K562 (cell line): ENCODE data around the gene CCSAP. TPM values are rescaled to one million over a fixed set of nuclear protein-coding genes. Genes with fewer than 3 reads are reported as not detected.

Experiments
- ATAC-seq: fragments of 200-7000 bp; cut with Tn5 transposase; 3 replicates; pipeline ENCODE4 v1.9.1; 2020; ENCODE audit warnings: moderate library complexity
- BruUV-seq: library from RNA; stranded (reverse); fragments of 400-500 nt; replicated peaks from 2 replicates; lab custom pipeline; 2021; lab: Mats Ljungman, UMichigan
- CTCF ChIA-PET: fragments of 300-600 bp; formaldehyde crosslinking; extraction: SDS; loops from one replicate; lab custom pipeline; 2021; ENCODE audit warnings: low intra/inter-chr PET ratio; lab: Yijun Ruan, JAX
- POLR2A ChIA-PET: fragments of 300-600, 350-650 bp; sonication (Branson Sonifier 250); formaldehyde crosslinking; extraction: SDS; loops from one replicate; lab custom pipeline; 2021; ENCODE audit warnings: antibody characterized with exemption, inconsistent platforms; lab: Yijun Ruan, JAX
- DNase-seq, 4 experiments: peaks; one replicate each; pipeline versions ENCODE4 v3.0.0 to v3.0.0-alpha.2; 2011 to 2018; ENCODE audit warnings: low spot score in 3 of 4, mixed read lengths in 3 of 4; ENCODE audit errors: extremely low read depth in 1 of 4
- FAIRE-seq: peaks from 2 replicates; lab custom pipeline; 2011; peaks lifted over from hg19 to GRCh38; lab: Jason Lieb, UNC
- H2AFZ ChIP-seq: 2 replicates; pipeline ENCODE4 v1.6.0; 2011; ENCODE audit warnings: low read depth, low read length, control low read depth, inconsistent platforms
- H3K27ac ChIP-seq: fragments of 200-600 bp; 3 replicates; pipeline ENCODE4 v1.8.0; 2011; ENCODE audit warnings: low read depth, mild to moderate bottlenecking, control low read depth, inconsistent platforms, low read length, moderate library complexity, mixed read lengths; ENCODE audit errors: extremely low read depth
- H3K27me3 ChIP-seq, 2 experiments: fragments of 300-600 bp in 1 of 2; 2 replicates in 1 of 2; 3 replicates in 1 of 2; pipeline versions ENCODE4 v1.6.0 to v1.8.0; 2011; ENCODE audit warnings: inconsistent platforms in 2 of 2, low read length in 2 of 2, mild to moderate bottlenecking in 1 of 2, mixed read lengths in 1 of 2, moderate library complexity in 1 of 2; ENCODE audit not compliant: control insufficient read depth in 2 of 2, insufficient read depth in 2 of 2
- H3K36me3 ChIP-seq: fragments of 300-600 bp; 3 replicates; pipeline ENCODE4 v1.8.0; 2011; ENCODE audit warnings: mild to moderate bottlenecking, low read length, inconsistent platforms; ENCODE audit not compliant: control insufficient read depth, insufficient read depth
- H3K4me1 ChIP-seq, 2 experiments: fragments of 200-600 bp in 1 of 2; replicated peaks in 1 of 2; 2 replicates in 1 of 2; 3 replicates in 1 of 2; pipeline versions ENCODE4 v1.5.1 to v1.8.0; 2011; ENCODE audit warnings: inconsistent platforms in 2 of 2, low read length in 2 of 2, mild to moderate bottlenecking in 1 of 2, mixed read lengths in 1 of 2, moderate library complexity in 1 of 2; ENCODE audit not compliant: control insufficient read depth in 2 of 2, insufficient read depth in 2 of 2
- H3K4me2 ChIP-seq: 2 replicates; pipeline ENCODE4 v1.6.1; 2011; ENCODE audit warnings: low read length, control low read depth, inconsistent platforms, mixed read lengths; ENCODE audit not compliant: insufficient read depth
- H3K4me3 ChIP-seq: fragments of 200-600 bp; sonication (generic), shearing (Covaris generic); 2 replicates; pipeline ENCODE4 v1.5.1; 2016; ENCODE audit warnings: control low read depth, inconsistent platforms
- H3K79me2 ChIP-seq: fragments of 200-600 bp; 3 replicates; pipeline ENCODE4 v1.8.0; 2011; ENCODE audit warnings: low read length, inconsistent platforms; ENCODE audit not compliant: control insufficient read depth, insufficient read depth
- H3K9ac ChIP-seq, 2 experiments: 2 replicates each; pipeline versions ENCODE4 v1.6.0 to v1.6.1; 2011; ENCODE audit warnings: low read depth in 2 of 2, low read length in 2 of 2, control low read depth in 1 of 2, inconsistent platforms in 1 of 2, mild to moderate bottlenecking in 1 of 2, mixed read lengths in 1 of 2; ENCODE audit not compliant: insufficient read depth in 1 of 2
- H3K9me1 ChIP-seq: one replicate; pipeline ENCODE4 v1.6.0; 2011; ENCODE audit warnings: inconsistent platforms, mild to moderate bottlenecking, low read length, moderate library complexity; ENCODE audit not compliant: control insufficient read depth, insufficient read depth
- H3K9me3 ChIP-seq: replicated peaks from 2 replicates; pipeline ENCODE4 v1.5.1; 2011; ENCODE audit warnings: low read depth, low read length, inconsistent platforms; ENCODE audit not compliant: control insufficient read depth, insufficient read depth
- H4K20me1 ChIP-seq: replicated peaks from 2 replicates; pipeline ENCODE4 v1.6.1; 2011; ENCODE audit warnings: low read length, inconsistent platforms, mixed read lengths; ENCODE audit not compliant: control insufficient read depth, insufficient read depth
- ARHGAP35 ChIP-seq: fragments of 450-650 bp; IDR thresholded peaks from 2 replicates; pipeline ENCODE4 v1.6.1; 2018; ENCODE audit not compliant: partially characterized antibody
- ESRRA ChIP-seq: fragments of 450-650 bp; IDR thresholded peaks from 2 replicates; pipeline ENCODE4 v1.6.1; 2014; ENCODE audit warnings: low read depth, mild to moderate bottlenecking, moderate library complexity, borderline replicate concordance
- FOXK1 ChIP-seq: sonication (generic); formaldehyde crosslinking; IDR thresholded peaks from 2 replicates; pipeline ENCODE4 v1.8.0; 2022; ENCODE audit warnings: missing genetic modification reagents, mild to moderate bottlenecking, borderline replicate concordance
- GATAD2A ChIP-seq: fragments of 450-650 bp; IDR thresholded peaks from 2 replicates; pipeline ENCODE4 v1.6.1; 2017
- RAD21 ChIP-seq, 2 experiments: fragments of 250-450 bp in 1 of 2; fragments of 450-650 bp in 1 of 2; sonication (Bioruptor Pico) in 1 of 2; formaldehyde crosslinking in 1 of 2; IDR thresholded peaks in 1 of 2; conservative IDR thresholded peaks in 1 of 2; 2 replicates each; pipeline versions ENCODE4 v1.4.0 to v1.8.0; 2020 to 2022; ENCODE audit warnings: mild to moderate bottlenecking in 2 of 2, moderate library complexity in 1 of 2
- RBBP5 ChIP-seq: fragments of 200-600 bp; sonication (generic); IDR thresholded peaks from 2 replicates; pipeline ENCODE4 v1.6.1; 2012; ENCODE audit warnings: borderline replicate concordance, mild to moderate bottlenecking, low read length, control low read depth, inconsistent platforms; ENCODE audit not compliant: insufficient read depth, poor library complexity, severe bottlenecking
- RBFOX2 ChIP-seq: fragments of 200-400 bp; formaldehyde crosslinking; IDR thresholded peaks from 2 replicates; pipeline ENCODE4 v1.6.1; 2017; ENCODE audit warnings: low read depth, mild to moderate bottlenecking, low read length, moderate library complexity
- SMAD2 ChIP-seq: fragments of 150-350 bp; IDR thresholded peaks from 2 replicates; pipeline ENCODE4 v1.6.1; 2014; ENCODE audit warnings: low read depth, mild to moderate bottlenecking, low read length
- SUPT5H ChIP-seq: fragments of 450-650 bp; IDR thresholded peaks from 2 replicates; pipeline ENCODE4 v1.6.1; 2016
- ZNF778 ChIP-seq: fragments of 450-650 bp; formaldehyde crosslinking; IDR thresholded peaks from 2 replicates; pipeline ENCODE4 v1.4.0; 2020; ENCODE audit warnings: mild to moderate bottlenecking, moderate library complexity
- WGBS: fragments of 100-300 bp; shearing (Covaris generic); methylation state at CpG from one replicate; pipeline ENCODE4 v1.1.6; 2016; ENCODE audit warnings: low coverage, mixed read lengths; ENCODE audit not compliant: insufficient coverage; ENCODE audit errors: missing lambda C conversion rate; 5-methylcytosine and 5-hydroxymethylcytosine counted together
- in situ Hi-C: fragments of 300-500 bp; cut with MboI; formaldehyde crosslinking; loops from 4 replicates; pipeline ENCODE4 v1.15.0; 2018; ENCODE audit warnings: inconsistent platforms, mixed read lengths
- intact Hi-C: fragments of 100-400 bp; cut with micrococcal nuclease; formaldehyde crosslinking; loops from 2 replicates; pipeline ENCODE4 v1.14.2; 2022
- polyA plus RNA-seq, 8 experiments: library from polyadenylated mRNA; depleted of rRNA in 4 of 8; stranded (reverse) in 5 of 8; unstranded in 3 of 8; fragments of >200 nt; fragmentation: Nextera tagmentation in 2 of 8; fragmentation: Illumina TruSeq in 1 of 8; extraction: Ambion mirVana in 2 of 8; extraction: Trizol in 1 of 8; gene quantifications; 2 replicates each; pipeline versions ENCODE4 v1.2.1 to v1.2.3, GENCODE V29; 2011 to 2014; ENCODE audit warnings: inconsistent platforms in 1 of 8, missing spikeins in 1 of 8
- total RNA-seq, 7 experiments: library from RNA; depleted of rRNA in 6 of 7; stranded (reverse); fragments of >200 nt in 6 of 7; fragmentation: Illumina TruSeq in 2 of 7; extraction: Trizol in 2 of 7; gene quantifications; 2 replicates each; pipeline versions ENCODE4 v1.2.1 to v1.2.3, GENCODE V29; 2011 to 2021; ENCODE audit warnings: low replicate concordance in 1 of 7
- TF ChIP-seq, protein P1 (sequence below): fragments of 450-650 bp; formaldehyde crosslinking; IDR thresholded peaks from 2 replicates; pipeline ENCODE4 v1.4.0; 2020; ENCODE audit warnings: mild to moderate bottlenecking, moderate library complexity
- TF ChIP-seq, protein P2 (sequence below), 2 experiments: fragments of 450-650 bp; IDR thresholded peaks; 2 replicates each; pipeline ENCODE4 v1.6.1; 2016; ENCODE audit warnings: mild to moderate bottlenecking in 2 of 2, borderline replicate concordance in 1 of 2, low read depth in 1 of 2, moderate library complexity in 1 of 2

CCSAP gene
- total and polyA plus RNA-seq, 9 of the 15 experiments (the other 6 are each of a cell fraction or from before 2014, with no cell fraction given): 3.6 to 15.9 (median 9.5) TPM

GRCh38 chr1:229319487-229319886, 23.4 kb downstream of the CCSAP start:
- CTCF ChIA-PET: no interaction called here
- ATAC-seq (no peak), DNase-seq (no peak), FAIRE-seq (no peak)
- Histone ChIP-seq H3K27ac (no peak overlapping the region), H3K27me3 (no peaks in the 10 kb centered on the region), H3K9me1 (peaks cover 5% of the 10 kb centered on the region), H3K36me3 (peaks cover 46% of the 10 kb centered on the region), H3K9ac (no peak overlapping the region), H3K4me1 (no peaks in the 10 kb centered on the region), H3K79me2 (no peaks in the 10 kb centered on the region), H2AFZ (no peak overlapping the region), H3K4me2 (no peak overlapping the region), H4K20me1 (no peaks in the 10 kb centered on the region), H3K9me3 (no peaks in the 10 kb centered on the region), H3K4me3 (no peak overlapping the region)
- no peak for TF ChIP-seq ESRRA
- no peak for TF ChIP-seq GATAD2A
- TF ChIP-seq ARHGAP35: no peak
- TF ChIP-seq, protein P1, sequence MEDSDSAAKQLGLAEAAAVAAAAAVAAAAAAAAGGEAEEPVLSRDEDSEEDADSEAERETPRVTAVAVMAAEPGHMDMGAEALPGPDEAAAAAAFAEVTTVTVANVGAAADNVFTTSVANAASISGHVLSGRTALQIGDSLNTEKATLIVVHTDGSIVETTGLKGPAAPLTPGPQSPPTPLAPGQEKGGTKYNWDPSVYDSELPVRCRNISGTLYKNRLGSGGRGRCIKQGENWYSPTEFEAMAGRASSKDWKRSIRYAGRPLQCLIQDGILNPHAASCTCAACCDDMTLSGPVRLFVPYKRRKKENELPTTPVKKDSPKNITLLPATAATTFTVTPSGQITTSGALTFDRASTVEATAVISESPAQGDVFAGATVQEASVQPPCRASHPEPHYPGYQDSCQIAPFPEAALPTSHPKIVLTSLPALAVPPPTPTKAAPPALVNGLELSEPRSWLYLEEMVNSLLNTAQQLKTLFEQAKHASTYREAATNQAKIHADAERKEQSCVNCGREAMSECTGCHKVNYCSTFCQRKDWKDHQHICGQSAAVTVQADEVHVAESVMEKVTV (CRISPR knock-in tag): no peak
- no peak for TF ChIP-seq FOXK1 (CRISPR knock-in tag)
- no peak for TF ChIP-seq SUPT5H
- TF ChIP-seq SMAD2: no peak
- TF ChIP-seq RBBP5: no peak
- TF ChIP-seq ZNF778: no peak
- TF ChIP-seq, protein P2, sequence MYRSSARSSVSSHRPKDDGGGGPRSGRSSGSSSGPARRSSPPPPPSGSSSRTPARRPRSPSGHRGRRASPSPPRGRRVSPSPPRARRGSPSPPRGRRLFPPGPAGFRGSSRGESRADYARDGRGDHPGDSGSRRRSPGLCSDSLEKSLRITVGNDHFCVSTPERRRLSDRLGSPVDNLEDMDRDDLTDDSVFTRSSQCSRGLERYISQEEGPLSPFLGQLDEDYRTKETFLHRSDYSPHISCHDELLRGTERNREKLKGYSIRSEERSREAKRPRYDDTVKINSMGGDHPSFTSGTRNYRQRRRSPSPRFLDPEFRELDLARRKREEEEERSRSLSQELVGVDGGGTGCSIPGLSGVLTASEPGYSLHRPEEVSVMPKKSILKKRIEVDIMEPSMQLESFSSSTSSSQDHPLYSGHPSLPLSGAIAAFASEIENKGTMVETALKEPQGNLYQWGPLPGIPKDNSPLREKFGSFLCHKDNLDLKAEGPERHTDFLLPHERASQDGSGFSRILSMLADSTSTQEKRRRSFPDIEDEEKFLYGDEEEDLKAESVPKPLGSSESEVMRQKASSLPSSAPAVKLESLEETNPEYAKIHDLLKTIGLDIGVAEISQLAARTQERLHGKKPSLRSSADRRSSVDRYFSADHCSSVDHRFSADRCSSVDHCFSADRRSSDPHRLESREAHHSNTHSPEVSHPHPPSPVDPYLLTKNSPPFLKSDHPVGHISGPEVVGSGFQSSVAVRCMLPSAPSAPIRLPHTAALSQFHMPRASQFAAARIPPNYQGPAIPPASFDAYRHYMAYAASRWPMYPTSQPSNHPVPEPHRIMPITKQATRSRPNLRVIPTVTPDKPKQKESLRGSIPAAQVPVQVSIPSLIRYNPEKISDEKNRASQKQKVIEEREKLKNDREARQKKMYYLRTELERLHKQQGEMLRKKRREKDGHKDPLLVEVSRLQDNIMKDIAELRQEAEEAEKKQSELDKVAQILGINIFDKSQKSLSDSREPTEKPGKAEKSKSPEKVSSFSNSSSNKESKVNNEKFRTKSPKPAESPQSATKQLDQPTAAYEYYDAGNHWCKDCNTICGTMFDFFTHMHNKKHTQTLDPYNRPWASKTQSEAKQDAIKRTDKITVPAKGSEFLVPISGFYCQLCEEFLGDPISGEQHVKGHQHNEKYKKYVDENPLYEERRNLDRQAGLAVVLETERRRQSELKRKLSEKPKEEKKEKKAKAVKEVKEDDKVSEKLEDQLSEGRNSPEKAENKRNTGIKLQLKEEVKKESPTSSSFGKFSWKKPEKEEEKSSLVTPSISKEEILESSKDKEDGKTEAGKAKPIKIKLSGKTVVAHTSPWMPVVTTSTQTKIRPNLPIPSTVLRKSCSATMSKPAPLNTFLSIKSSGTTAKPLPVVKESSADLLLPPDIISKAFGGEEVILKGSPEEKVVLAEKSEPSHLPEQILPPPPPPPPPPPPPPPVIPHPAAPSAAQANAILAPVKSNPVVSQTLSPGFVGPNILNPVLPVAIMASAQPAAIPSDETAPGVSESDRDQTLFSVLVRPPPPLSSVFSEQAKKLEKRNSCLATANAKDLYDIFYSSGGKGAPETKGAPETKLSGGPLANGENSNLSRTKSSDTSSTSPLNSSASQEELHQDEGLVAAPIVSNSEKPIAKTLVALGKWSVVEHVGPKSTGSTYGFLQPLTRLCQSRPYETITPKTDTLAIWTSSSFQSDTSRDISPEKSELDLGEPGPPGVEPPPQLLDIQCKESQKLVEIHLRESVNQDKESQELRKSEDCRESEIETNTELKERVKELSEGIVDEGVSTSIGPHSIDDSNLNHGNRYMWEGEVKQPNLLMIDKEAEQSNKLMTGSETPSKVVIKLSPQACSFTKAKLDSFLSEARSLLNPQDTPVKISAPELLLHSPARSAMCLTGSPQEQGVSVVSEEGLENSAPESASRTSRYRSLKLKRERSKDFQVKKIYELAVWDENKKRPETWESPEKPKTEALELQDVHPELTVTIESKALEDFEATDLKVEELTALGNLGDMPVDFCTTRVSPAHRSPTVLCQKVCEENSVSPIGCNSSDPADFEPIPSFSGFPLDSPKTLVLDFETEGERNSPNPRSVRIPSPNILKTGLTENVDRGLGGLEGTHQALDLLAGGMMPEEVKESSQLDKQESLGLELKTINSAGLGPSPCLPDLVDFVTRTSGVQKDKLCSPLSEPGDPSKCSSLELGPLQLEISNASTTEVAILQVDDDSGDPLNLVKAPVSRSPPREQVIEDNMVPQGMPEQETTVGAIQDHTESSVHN (IDR thresholded peaks at IDR 0.05; ENCODE audit: borderline replicate concordance in 1 of 2, low read depth in 1 of 2): no peak
- no peak for TF ChIP-seq RBFOX2
- TF ChIP-seq RAD21 (CRISPR knock-in tag; conservative IDR thresholded peaks at IDR 0.05 in 1 of 2, IDR thresholded peaks at IDR 0.05 in 1 of 2): no peak
- in situ Hi-C loops: no loop called here
- no TSS peak for BruUV-seq
- 87% methylated on average over 6 of the region's 7 CpGs for WGBS
- intact Hi-C loops: no loop called here
- POLR2A ChIA-PET: interaction anchor here (1.4 kb wide), 1 partner anchor 27 kb away, joined by 3 read pairs; no protein-coding TSS in a partner anchor
